IMR-90 (cell line): ENCODE results near the gene NCAM1. TPM values are rescaled to one million over a fixed set of nuclear protein-coding genes. Genes with fewer than 3 reads are reported as not detected.

Experiments
- ATAC-seq: fragments of 200-7000 bp; cut with Tn5 transposase; 2 replicates; pipeline ENCODE4 v1.9.1; 2020; ENCODE audit warnings: low read depth, mild to moderate bottlenecking, moderate library complexity
- BruUV-seq: library from RNA; stranded (reverse); fragments of 400-500 nt; replicated peaks from 2 replicates; lab custom pipeline; 2021; lab: Mats Ljungman, UMichigan
- CTCF ChIA-PET: fragments of 300-600 bp; formaldehyde crosslinking; extraction: SDS; loops from one replicate; lab custom pipeline; 2021; ENCODE audit warnings: antibody characterized with exemption; lab: Yijun Ruan, JAX
- POLR2A ChIA-PET: fragments of 300-600 bp; sonication (Branson Sonifier 250); formaldehyde crosslinking; loops from one replicate; lab custom pipeline; 2022; ENCODE audit warnings: antibody characterized with exemption; ENCODE audit not compliant: unreplicated experiment; lab: Charles Lee
- DNase-seq: peaks from one replicate; pipeline ENCODE4 v3.0.0; 2013
- H2AFZ ChIP-seq: replicated peaks from 2 replicates; pipeline ENCODE3; 2013; ENCODE audit warnings: low read length, mild to moderate bottlenecking; ENCODE audit not compliant: poor library complexity
- H2AK5ac ChIP-seq: 2 replicates; pipeline ENCODE4 v1.6.1; 2013; ENCODE audit warnings: low read depth, low read length, inconsistent platforms
- H2AK9ac ChIP-seq: replicated peaks from 2 replicates; pipeline ENCODE3; 2013; ENCODE audit warnings: mild to moderate bottlenecking, low read depth, low read length, moderate library complexity; ENCODE audit not compliant: poor library complexity
- H2BK120ac ChIP-seq: 2 replicates; pipeline ENCODE4 v1.6.1; 2013; ENCODE audit warnings: low read depth, low read length, inconsistent platforms
- H2BK15ac ChIP-seq: 3 replicates; pipeline ENCODE4 v1.6.1; 2013; ENCODE audit warnings: low read depth, low read length, inconsistent platforms
- H2BK20ac ChIP-seq: 2 replicates; pipeline ENCODE4 v1.6.1; 2013; ENCODE audit warnings: low read depth, mild to moderate bottlenecking, inconsistent platforms, low read length, moderate library complexity
- H2BK5ac ChIP-seq: 2 replicates; pipeline ENCODE4 v1.6.1; 2013; ENCODE audit warnings: mild to moderate bottlenecking, low read depth, low read length, inconsistent platforms; ENCODE audit not compliant: poor library complexity, severe bottlenecking
- H3K14ac ChIP-seq: replicated peaks from 2 replicates; pipeline ENCODE4 v1.6.1; 2013; ENCODE audit warnings: low read depth, low read length, inconsistent platforms
- H3K18ac ChIP-seq: 2 replicates; pipeline ENCODE4 v1.6.1; 2013; ENCODE audit warnings: low read depth, low read length, control low read depth
- H3K23ac ChIP-seq: 2 replicates; pipeline ENCODE4 v1.6.1; 2013; ENCODE audit warnings: low read depth, low read length, inconsistent platforms
- H3K27ac ChIP-seq: 2 replicates; pipeline ENCODE4 v1.5.1; 2013; ENCODE audit warnings: mild to moderate bottlenecking, control low read depth, low read length; ENCODE audit not compliant: insufficient read depth
- H3K27me3 ChIP-seq: 2 replicates; pipeline ENCODE4 v1.6.1; 2013; ENCODE audit warnings: low read length; ENCODE audit not compliant: control insufficient read depth, insufficient read depth
- H3K36me3 ChIP-seq: 2 replicates; pipeline ENCODE4 v1.6.1; 2013; ENCODE audit warnings: low read length, mixed read lengths; ENCODE audit not compliant: control insufficient read depth, insufficient read depth
- H3K4ac ChIP-seq: 2 replicates; pipeline ENCODE4 v1.6.1; 2013; ENCODE audit warnings: low read depth, low read length, inconsistent platforms
- H3K4me1 ChIP-seq: 2 replicates; pipeline ENCODE4 v1.6.1; 2013; ENCODE audit warnings: low read length, mixed read lengths; ENCODE audit not compliant: control insufficient read depth, insufficient read depth
- H3K4me2 ChIP-seq: 2 replicates; pipeline ENCODE4 v1.6.1; 2013; ENCODE audit warnings: low read depth, mild to moderate bottlenecking, control low read depth, low read length, moderate library complexity
- H3K4me3 ChIP-seq: 2 replicates; pipeline ENCODE4 v1.5.1; 2013; ENCODE audit warnings: low read depth, mild to moderate bottlenecking, control low read depth, low read length, moderate library complexity; ENCODE audit not compliant: insufficient read depth
- H3K56ac ChIP-seq: 2 replicates; pipeline ENCODE4 v1.6.1; 2013; ENCODE audit warnings: low read length, inconsistent platforms; ENCODE audit not compliant: insufficient read depth; ENCODE audit errors: extremely low read depth
- H3K79me1 ChIP-seq, 2 experiments: 2 replicates each; pipeline ENCODE4 v1.6.1; 2013; ENCODE audit warnings: low read length in 2 of 2, inconsistent platforms in 1 of 2, low read depth in 1 of 2
- H3K9ac ChIP-seq: 2 replicates; pipeline ENCODE4 v1.6.1; 2013; ENCODE audit warnings: low read depth, low read length, control low read depth
- H3K9me1 ChIP-seq: 2 replicates; pipeline ENCODE4 v1.6.1; 2013; ENCODE audit warnings: low read length, inconsistent platforms; ENCODE audit not compliant: insufficient read depth
- H3K9me3 ChIP-seq: 2 replicates; pipeline ENCODE4 v1.6.1; 2013; ENCODE audit warnings: low read length; ENCODE audit not compliant: control insufficient read depth, insufficient read depth
- H4K20me1 ChIP-seq: 2 replicates; pipeline ENCODE4 v1.6.1; 2013; ENCODE audit warnings: low read length, inconsistent platforms; ENCODE audit not compliant: insufficient read depth
- H4K5ac ChIP-seq: 2 replicates; pipeline ENCODE4 v1.6.1; 2013; ENCODE audit warnings: mild to moderate bottlenecking, low read depth, low read length, control low read depth
- H4K8ac ChIP-seq, 2 experiments: 2 replicates each; pipeline ENCODE4 v1.6.1; 2013; ENCODE audit warnings: low read depth in 2 of 2, low read length in 2 of 2, control low read depth in 1 of 2, inconsistent platforms in 1 of 2
- H4K91ac ChIP-seq: 2 replicates; pipeline ENCODE4 v1.6.1; 2013; ENCODE audit warnings: low read depth, low read length, inconsistent platforms; ENCODE audit not compliant: insufficient read depth
- BHLHE40 ChIP-seq: fragments of 150-350 bp; IDR thresholded peaks from 2 replicates; pipeline ENCODE4 v1.6.1; 2016; ENCODE audit warnings: mild to moderate bottlenecking, low read depth, low read length
- CEBPB ChIP-seq: IDR thresholded peaks from 2 replicates; pipeline ENCODE4 v1.6.1; 2012; ENCODE audit warnings: low read depth, low read length, improper control_type of control experiment
- CHD1 ChIP-seq: IDR thresholded peaks from 2 replicates; pipeline ENCODE4 v1.6.1; 2012; ENCODE audit warnings: low read depth, low read length, improper control_type of control experiment
- FOS ChIP-seq: fragments of 150-350 bp; IDR thresholded peaks from 2 replicates; pipeline ENCODE4 v1.6.1; 2016; ENCODE audit warnings: low read depth, low read length
- MAFK ChIP-seq: IDR thresholded peaks from 2 replicates; pipeline ENCODE4 v1.6.1; 2012; ENCODE audit warnings: low read depth, low read length, improper control_type of control experiment
- MAZ ChIP-seq: IDR thresholded peaks from 2 replicates; pipeline ENCODE4 v1.6.1; 2012; ENCODE audit warnings: low read depth, mild to moderate bottlenecking, low read length, improper control_type of control experiment, moderate library complexity, borderline replicate concordance
- MXI1 ChIP-seq: IDR thresholded peaks from 2 replicates; pipeline ENCODE4 v1.6.1; 2012; ENCODE audit warnings: low read depth, mild to moderate bottlenecking, low read length, moderate library complexity, borderline replicate concordance
- NFE2L2 ChIP-seq: fragments of 150-350 bp; IDR thresholded peaks from 2 replicates; pipeline ENCODE4 v1.6.1; 2016; ENCODE audit warnings: low read depth, mild to moderate bottlenecking, low read length
- POLR2A ChIP-seq: IDR thresholded peaks from 2 replicates; pipeline ENCODE4 v1.6.1; 2012; ENCODE audit warnings: mild to moderate bottlenecking, low read depth, low read length
- RAD21 ChIP-seq: IDR thresholded peaks from 2 replicates; pipeline ENCODE4 v1.6.1; 2012; ENCODE audit warnings: low read length, improper control_type of control experiment
- RCOR1 ChIP-seq: IDR thresholded peaks from 2 replicates; pipeline ENCODE4 v1.6.1; 2012; ENCODE audit warnings: mild to moderate bottlenecking, low read length, improper control_type of control experiment; ENCODE audit not compliant: insufficient replicate concordance
- RFX5 ChIP-seq: IDR thresholded peaks from 2 replicates; pipeline ENCODE4 v1.8.0; 2012; ENCODE audit warnings: low read depth, mild to moderate bottlenecking, low read length, moderate library complexity
- SMC3 ChIP-seq: fragments of 150-350 bp; IDR thresholded peaks from 2 replicates; pipeline ENCODE4 v1.6.1; 2016; ENCODE audit warnings: low read depth, mild to moderate bottlenecking, antibody characterized with exemption, low read length, moderate library complexity
- WGBS, 2 experiments: methylation state at CpG; one replicate each; pipeline versions ENCODE4 v1.1.5 to v1.1.7; 2013; ENCODE audit warnings: missing lambda C conversion rate in 2 of 2; ENCODE audit not compliant: insufficient read length in 1 of 2; ENCODE audit errors: extremely low coverage in 2 of 2; 5-methylcytosine and 5-hydroxymethylcytosine counted together
- dilution Hi-C: fragments of 300-500 bp; cut with HindIII; formaldehyde crosslinking; loops from one replicate; pipeline ENCODE4 v1.14.3; 2018; ENCODE audit warnings: low sequenced_read_pairs; ENCODE audit not compliant: unreplicated experiment
- in situ Hi-C: fragments of 300-500 bp; cut with MboI; formaldehyde crosslinking; loops from 3 replicates; pipeline ENCODE4 v1.14.3; 2019; ENCODE audit warnings: low sequenced_read_pairs, inconsistent platforms, mixed read lengths
- intact Hi-C: fragments of 100-400 bp; cut with micrococcal nuclease; formaldehyde crosslinking; loops from 2 replicates; pipeline ENCODE4 v1.10.0; 2022
- polyA plus RNA-seq, 3 experiments: library from polyadenylated mRNA; depleted of rRNA; stranded (reverse); fragments of >200 nt; gene quantifications; 2 replicates each; pipeline ENCODE4 v1.2.3, GENCODE V29; 2012; ENCODE audit warnings: low replicate concordance in 1 of 3
- total RNA-seq: library from RNA; depleted of rRNA; stranded (reverse); fragments of >200 nt; gene quantifications from 2 replicates; pipeline ENCODE4 v1.2.3, GENCODE V29; 2012
- TF ChIP-seq, protein P1 (sequence below): fragments of 150-350 bp; IDR thresholded peaks from 2 replicates; pipeline ENCODE4 v1.6.1; 2016; ENCODE audit warnings: low read depth, mild to moderate bottlenecking, low read length, moderate library complexity, borderline replicate concordance
- TF ChIP-seq, protein P2 (sequence below): conservative IDR thresholded peaks from 2 replicates; pipeline ENCODE4 v1.5.1; 2012; ENCODE audit warnings: mild to moderate bottlenecking, low read depth, low read length, improper control_type of control experiment
- TF ChIP-seq, protein P3 (sequence below): fragments of 150-350 bp; IDR thresholded peaks from 2 replicates; pipeline ENCODE4 v1.6.1; 2017; ENCODE audit warnings: mild to moderate bottlenecking, antibody characterized with exemption, low read length, low read depth

The NCAM1 gene
- total and polyA plus RNA-seq, 2 of the 4 experiments (the other 2 are of a cell fraction) = 0.09 to 0.18 TPM

DNA sequence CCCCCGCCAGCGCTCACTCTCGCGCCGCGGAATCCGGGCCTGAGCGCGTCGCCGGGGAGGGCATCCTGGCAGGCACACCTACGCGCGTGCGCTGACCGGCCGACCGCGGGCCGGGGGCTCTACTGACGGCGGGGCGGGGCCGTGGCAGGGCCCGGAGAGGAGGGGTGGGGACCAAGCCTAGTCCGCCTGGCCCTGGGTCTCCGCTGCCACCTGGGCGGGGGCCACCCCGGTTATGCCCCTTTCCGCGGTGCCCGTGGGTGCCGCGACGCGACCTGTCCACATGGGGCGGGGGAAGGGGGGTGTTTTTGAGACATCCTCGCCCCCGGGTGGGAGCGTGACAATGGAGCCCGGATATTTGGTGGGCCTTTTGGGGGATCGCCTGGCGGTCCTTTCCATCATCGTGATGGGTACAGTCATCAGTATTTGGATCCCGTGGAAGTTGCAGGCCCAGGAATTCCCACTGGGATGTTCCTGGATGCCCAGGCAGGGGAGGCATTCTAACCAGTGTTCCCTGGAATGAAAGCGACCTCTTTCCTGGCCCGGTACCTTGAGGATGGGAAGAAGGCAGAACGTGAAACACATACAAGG lies 2.2 kb downstream of the NCAM1 start:
- H3K9me3 ChIP-seq = no peaks in the 10 kb centered on the region
- H3K23ac ChIP-seq = no peak overlapping the region
- POLR2A ChIA-PET = no interaction called here
- H2BK15ac ChIP-seq = no peak overlapping the region
- CTCF ChIA-PET = no interaction called here
- peak overlapping the region; percentile 62; the same call in 1 of the 2 replicates for H3K4me2 ChIP-seq
- no peak overlapping the region for H3K27ac ChIP-seq
- H4K91ac ChIP-seq = no peak overlapping the region
- no TSS peak for BruUV-seq
- H3K27me3 ChIP-seq = peaks cover 32% of the 10 kb centered on the region
- WGBS, 2 experiments = 0% methylated on average over 1 of the region's 48 CpGs; no CpG with 5 or more reads in 1 of the 2 experiments
- H2AFZ ChIP-seq = peak overlapping the region; percentile 75
- H3K4ac ChIP-seq = no peak overlapping the region
- TF ChIP-seq POLR2A (no peak), MXI1 (no peak), CEBPB (no peak), NFE2L2 (no peak), FOS (no peak), CHD1 (no peak), SMC3 (no peak), MAZ (no peak), RCOR1 (no peak), RFX5 (no peak), MAFK (no peak), RAD21 (no peak), BHLHE40 (no peak)
- TF ChIP-seq, protein P1, sequence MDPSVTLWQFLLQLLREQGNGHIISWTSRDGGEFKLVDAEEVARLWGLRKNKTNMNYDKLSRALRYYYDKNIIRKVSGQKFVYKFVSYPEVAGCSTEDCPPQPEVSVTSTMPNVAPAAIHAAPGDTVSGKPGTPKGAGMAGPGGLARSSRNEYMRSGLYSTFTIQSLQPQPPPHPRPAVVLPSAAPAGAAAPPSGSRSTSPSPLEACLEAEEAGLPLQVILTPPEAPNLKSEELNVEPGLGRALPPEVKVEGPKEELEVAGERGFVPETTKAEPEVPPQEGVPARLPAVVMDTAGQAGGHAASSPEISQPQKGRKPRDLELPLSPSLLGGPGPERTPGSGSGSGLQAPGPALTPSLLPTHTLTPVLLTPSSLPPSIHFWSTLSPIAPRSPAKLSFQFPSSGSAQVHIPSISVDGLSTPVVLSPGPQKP = no peak
- TF ChIP-seq, protein P2, sequence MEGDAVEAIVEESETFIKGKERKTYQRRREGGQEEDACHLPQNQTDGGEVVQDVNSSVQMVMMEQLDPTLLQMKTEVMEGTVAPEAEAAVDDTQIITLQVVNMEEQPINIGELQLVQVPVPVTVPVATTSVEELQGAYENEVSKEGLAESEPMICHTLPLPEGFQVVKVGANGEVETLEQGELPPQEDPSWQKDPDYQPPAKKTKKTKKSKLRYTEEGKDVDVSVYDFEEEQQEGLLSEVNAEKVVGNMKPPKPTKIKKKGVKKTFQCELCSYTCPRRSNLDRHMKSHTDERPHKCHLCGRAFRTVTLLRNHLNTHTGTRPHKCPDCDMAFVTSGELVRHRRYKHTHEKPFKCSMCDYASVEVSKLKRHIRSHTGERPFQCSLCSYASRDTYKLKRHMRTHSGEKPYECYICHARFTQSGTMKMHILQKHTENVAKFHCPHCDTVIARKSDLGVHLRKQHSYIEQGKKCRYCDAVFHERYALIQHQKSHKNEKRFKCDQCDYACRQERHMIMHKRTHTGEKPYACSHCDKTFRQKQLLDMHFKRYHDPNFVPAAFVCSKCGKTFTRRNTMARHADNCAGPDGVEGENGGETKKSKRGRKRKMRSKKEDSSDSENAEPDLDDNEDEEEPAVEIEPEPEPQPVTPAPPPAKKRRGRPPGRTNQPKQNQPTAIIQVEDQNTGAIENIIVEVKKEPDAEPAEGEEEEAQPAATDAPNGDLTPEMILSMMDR = no peak
- TF ChIP-seq, protein P3, sequence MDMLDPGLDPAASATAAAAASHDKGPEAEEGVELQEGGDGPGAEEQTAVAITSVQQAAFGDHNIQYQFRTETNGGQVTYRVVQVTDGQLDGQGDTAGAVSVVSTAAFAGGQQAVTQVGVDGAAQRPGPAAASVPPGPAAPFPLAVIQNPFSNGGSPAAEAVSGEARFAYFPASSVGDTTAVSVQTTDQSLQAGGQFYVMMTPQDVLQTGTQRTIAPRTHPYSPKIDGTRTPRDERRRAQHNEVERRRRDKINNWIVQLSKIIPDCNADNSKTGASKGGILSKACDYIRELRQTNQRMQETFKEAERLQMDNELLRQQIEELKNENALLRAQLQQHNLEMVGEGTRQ = no peak
- H2BK5ac ChIP-seq = no peak overlapping the region
- no peaks in the 10 kb centered on the region for H3K9me1 ChIP-seq
- no peak overlapping the region for H3K18ac ChIP-seq
- ATAC-seq (no peak), DNase-seq (no peak)
- in situ Hi-C loops = no loop called here
- no peak overlapping the region for H2AK5ac ChIP-seq
- no peak overlapping the region for H3K4me3 ChIP-seq
- H3K4me1 ChIP-seq = no peaks in the 10 kb centered on the region; the same call in 1 of the 2 replicates
- intact Hi-C loops = loop anchor here (10.0 kb wide), 1 partner anchor 669 kb away; no protein-coding TSS in a partner anchor
- H2BK20ac ChIP-seq = no peak overlapping the region
- no peak overlapping the region for H4K5ac ChIP-seq
- no peak overlapping the region for H3K9ac ChIP-seq
- no peaks in the 10 kb centered on the region for H3K79me1 ChIP-seq
- no peaks in the 10 kb centered on the region for H3K36me3 ChIP-seq
- no peaks in the 10 kb centered on the region for H4K20me1 ChIP-seq
- H3K56ac ChIP-seq = no peak overlapping the region
- no peak overlapping the region for H4K8ac ChIP-seq
- H3K14ac ChIP-seq = no peak overlapping the region
- dilution Hi-C loops = no loop called here
- H2AK9ac ChIP-seq = no peak overlapping the region
- H2BK120ac ChIP-seq = no peak overlapping the region
